ENCODE results near the gene RASSF10. TPM values are rescaled to one million over a fixed set of nuclear protein-coding genes. Genes with fewer than 3 reads are reported as not detected.
A peak's percentile ranks its signal among the peaks of the same experiment; 100 is the strongest.

RASSF10 gene
- total and polyA plus RNA-seq, 4 experiments from 2014 or later = not detected

- H3K4me1 Mint-ChIP-seq = peaks cover 3 to 5% (median 4%) of the 10 kb centered on the region in 4 donors
- no peak overlapping the region for H3K27ac Mint-ChIP-seq
- CTCF ChIA-PET (ENCODE audit: partially characterized antibody) = no interaction called here
- Histone ChIP-seq H3K9me3 (ENCODE audit: control insufficient read depth in 1 of 2, low read length in 2 of 2) (no peaks in the 10 kb centered on the region), H3K27ac (ENCODE audit: low read depth, low read length) (no peak overlapping the region), H3K27me3 (ENCODE audit: insufficient read depth, low read length) (peaks cover 12% of the 10 kb centered on the region), H3K4me1 (ENCODE audit: insufficient read depth, low read length) (no peaks in the 10 kb centered on the region), H3K4me3 (ENCODE audit: low read length in 2 of 2) (no peak overlapping the region), H3K36me3 (ENCODE audit: insufficient read depth, low read length) (no peaks in the 10 kb centered on the region)
- peaks cover 38 to 42% of the 10 kb centered on the region in 2 donors for H3K27me3 Mint-ChIP-seq
- POLR2A ChIA-PET (ENCODE audit: partially characterized antibody) = no interaction called here
- no peaks in the 10 kb centered on the region for H3K36me3 Mint-ChIP-seq
- intact Hi-C loops (cut with micrococcal nuclease) = no loop called here
- peaks cover 0 to 2% (median 0%) of the 10 kb centered on the region in 8 donors for H3K9me3 Mint-ChIP-seq
- H3K4me3 Mint-ChIP-seq = no peak overlapping the region
- DNase-seq = no peak
Measured at GRCh38 chr11:13003736-13004493, 5.2 kb upstream of the RASSF10 start.

GRCh38 chr11:13007182-13008060 is 1.7 kb upstream of the RASSF10 start:
- no peak overlapping the region for H3K27ac Mint-ChIP-seq
- H3K27ac ChIP-seq (ENCODE audit: low read depth, low read length) = no peak overlapping the region
- H3K4me1 Mint-ChIP-seq = peaks cover 3 to 11% (median 5%) of the 10 kb centered on the region in 4 donors
- H3K36me3 ChIP-seq (ENCODE audit: insufficient read depth, low read length) = no peaks in the 10 kb centered on the region
- no peak overlapping the region for H3K4me3 Mint-ChIP-seq
- ChIA-PET CTCF (ENCODE audit: partially characterized antibody) (no interaction called here), POLR2A (ENCODE audit: partially characterized antibody) (no interaction called here)
- intact Hi-C loops (cut with micrococcal nuclease) = no loop called here
- peaks cover 12% of the 10 kb centered on the region for H3K27me3 ChIP-seq (ENCODE audit: insufficient read depth, low read length)
- no peak for DNase-seq
- H3K4me1 ChIP-seq (ENCODE audit: insufficient read depth, low read length) = no peaks in the 10 kb centered on the region
- H3K9me3 ChIP-seq (ENCODE audit: control insufficient read depth in 1 of 2, low read length in 2 of 2) = no peaks in the 10 kb centered on the region
- H3K27me3 Mint-ChIP-seq = peaks cover 40 to 53% of the 10 kb centered on the region in 2 donors
- no peak overlapping the region for H3K4me3 ChIP-seq (ENCODE audit: low read length in 2 of 2)
- no peaks in the 10 kb centered on the region for H3K36me3 Mint-ChIP-seq
- H3K9me3 Mint-ChIP-seq = no peaks in the 10 kb centered on the region

GRCh38 chr11:13008061-13008435 is 1.1 kb upstream of the RASSF10 start:
- ChIA-PET POLR2A (ENCODE audit: partially characterized antibody) (no interaction called here), CTCF (ENCODE audit: partially characterized antibody) (no interaction called here)
- Mint-ChIP-seq H3K36me3 (no peaks in the 10 kb centered on the region), H3K27ac (no peak overlapping the region), H3K27me3 (peaks cover 47 to 56% of the 10 kb centered on the region in 2 donors), H3K4me1 (peaks cover 4 to 16% (median 5%) of the 10 kb centered on the region in 4 donors), H3K4me3 (no peak overlapping the region), H3K9me3 (no peaks in the 10 kb centered on the region)
- no peaks in the 10 kb centered on the region for H3K9me3 ChIP-seq (ENCODE audit: control insufficient read depth in 1 of 2, low read length in 2 of 2)
- no peak overlapping the region for H3K4me3 ChIP-seq (ENCODE audit: low read length in 2 of 2)
- H3K4me1 ChIP-seq (ENCODE audit: insufficient read depth, low read length) = no peaks in the 10 kb centered on the region
- H3K27me3 ChIP-seq (ENCODE audit: insufficient read depth, low read length) = peaks cover 12% of the 10 kb centered on the region
- H3K36me3 ChIP-seq (ENCODE audit: insufficient read depth, low read length) = no peaks in the 10 kb centered on the region
- intact Hi-C loops (cut with micrococcal nuclease) = no loop called here
- DNase-seq = no peak
- no peak overlapping the region for H3K27ac ChIP-seq (ENCODE audit: low read depth, low read length)

- no peak overlapping the region for H3K4me3 ChIP-seq (ENCODE audit: low read length in 2 of 2)
- H3K9me3 ChIP-seq (ENCODE audit: control insufficient read depth in 1 of 2, low read length in 2 of 2) = no peaks in the 10 kb centered on the region
- no peak for DNase-seq
- Mint-ChIP-seq H3K9me3 (no peaks in the 10 kb centered on the region), H3K4me3 (no peak overlapping the region), H3K4me1 (peaks cover 4 to 16% (median 5%) of the 10 kb centered on the region in 4 donors), H3K36me3 (no peaks in the 10 kb centered on the region), H3K27ac (no peak overlapping the region), H3K27me3 (peaks cover 44 to 52% of the 10 kb centered on the region in 2 donors)
- ChIA-PET CTCF (ENCODE audit: partially characterized antibody) (no interaction called here), POLR2A (ENCODE audit: partially characterized antibody) (no interaction called here)
- no peaks in the 10 kb centered on the region for H3K4me1 ChIP-seq (ENCODE audit: insufficient read depth, low read length)
- no peaks in the 10 kb centered on the region for H3K36me3 ChIP-seq (ENCODE audit: insufficient read depth, low read length)
- H3K27ac ChIP-seq (ENCODE audit: low read depth, low read length) = no peak overlapping the region
- intact Hi-C loops (cut with micrococcal nuclease) = no loop called here
- H3K27me3 ChIP-seq (ENCODE audit: insufficient read depth, low read length) = peaks cover 12% of the 10 kb centered on the region
Measured at GRCh38 chr11:13009476-13009920, 382 bp downstream of the RASSF10 start.

GRCh38 chr11:13009921-13010748 is 1.0 kb downstream of the RASSF10 start:
- Histone ChIP-seq H3K27me3 (ENCODE audit: insufficient read depth, low read length) (peaks cover 12% of the 10 kb centered on the region), H3K9me3 (ENCODE audit: control insufficient read depth in 1 of 2, low read length in 2 of 2) (no peaks in the 10 kb centered on the region), H3K4me3 (ENCODE audit: low read length in 2 of 2) (no peak overlapping the region), H3K27ac (ENCODE audit: low read depth, low read length) (no peak overlapping the region), H3K36me3 (ENCODE audit: insufficient read depth, low read length) (no peaks in the 10 kb centered on the region), H3K4me1 (ENCODE audit: insufficient read depth, low read length) (no peaks in the 10 kb centered on the region)
- H3K4me3 Mint-ChIP-seq = peak overlapping the region in 1 of 8 donors; percentile 48
- no peaks in the 10 kb centered on the region for H3K9me3 Mint-ChIP-seq
- intact Hi-C loops (cut with micrococcal nuclease) = no loop called here
- ChIA-PET POLR2A (ENCODE audit: partially characterized antibody) (no interaction called here), CTCF (ENCODE audit: partially characterized antibody) (no interaction called here)
- no peak overlapping the region for H3K27ac Mint-ChIP-seq
- H3K27me3 Mint-ChIP-seq = peaks cover 42 to 54% of the 10 kb centered on the region in 2 donors
- DNase-seq = no peak
- no peaks in the 10 kb centered on the region for H3K36me3 Mint-ChIP-seq
- H3K4me1 Mint-ChIP-seq = peaks cover 4 to 16% (median 5%) of the 10 kb centered on the region in 4 donors

GRCh38 chr11:13010749-13011465 is 1.8 kb downstream of the RASSF10 start:
- no peaks in the 10 kb centered on the region for H3K9me3 Mint-ChIP-seq
- H3K27ac Mint-ChIP-seq = peak overlapping the region in 2 of 7 donors; percentile 13 to 25
- no peaks in the 10 kb centered on the region for H3K9me3 ChIP-seq (ENCODE audit: control insufficient read depth in 1 of 2, low read length in 2 of 2)
- peaks cover 4 to 16% (median 5%) of the 10 kb centered on the region in 4 donors for H3K4me1 Mint-ChIP-seq
- peaks cover 40 to 53% of the 10 kb centered on the region in 2 donors for H3K27me3 Mint-ChIP-seq
- no peaks in the 10 kb centered on the region for H3K36me3 Mint-ChIP-seq
- ChIA-PET POLR2A (ENCODE audit: partially characterized antibody) (no interaction called here), CTCF (ENCODE audit: partially characterized antibody) (no interaction called here)
- H3K4me1 ChIP-seq (ENCODE audit: insufficient read depth, low read length) = no peaks in the 10 kb centered on the region
- intact Hi-C loops (cut with micrococcal nuclease) = no loop called here
- H3K4me3 Mint-ChIP-seq = no peak overlapping the region
- H3K36me3 ChIP-seq (ENCODE audit: insufficient read depth, low read length) = no peaks in the 10 kb centered on the region
- H3K27me3 ChIP-seq (ENCODE audit: insufficient read depth, low read length) = peaks cover 12% of the 10 kb centered on the region
- no peak overlapping the region for H3K27ac ChIP-seq (ENCODE audit: low read depth, low read length)
- DNase-seq = no peak
- no peak overlapping the region for H3K4me3 ChIP-seq (ENCODE audit: low read length in 2 of 2)
